Mesenteric fat pad (tissue), 1 donor: ENCODE data around the gene VDAC2. TPM values are rescaled to one million over a fixed set of nuclear protein-coding genes. Genes with fewer than 3 reads are reported as not detected.

ENCODE experiments used
- DNase-seq: peaks from one replicate; pipeline ENCODE4 v3.0.0-alpha.2; 2020; ENCODE audit warnings: low spot score
- total RNA-seq: library from RNA; stranded (reverse); fragmentation: NEBNext Ultra II Directional; extraction: Animal tissue kit (Norgen Biotek cat#: 25700); gene quantifications from one replicate; pipeline ENCODE4 v1.2.1, GENCODE V29; 2021
- donor health status: DM: yes; HTN: yes; CAD: no.

Gene VDAC2
- total RNA-seq, 1 donor from 2014 or later = 164 TPM

DNA sequence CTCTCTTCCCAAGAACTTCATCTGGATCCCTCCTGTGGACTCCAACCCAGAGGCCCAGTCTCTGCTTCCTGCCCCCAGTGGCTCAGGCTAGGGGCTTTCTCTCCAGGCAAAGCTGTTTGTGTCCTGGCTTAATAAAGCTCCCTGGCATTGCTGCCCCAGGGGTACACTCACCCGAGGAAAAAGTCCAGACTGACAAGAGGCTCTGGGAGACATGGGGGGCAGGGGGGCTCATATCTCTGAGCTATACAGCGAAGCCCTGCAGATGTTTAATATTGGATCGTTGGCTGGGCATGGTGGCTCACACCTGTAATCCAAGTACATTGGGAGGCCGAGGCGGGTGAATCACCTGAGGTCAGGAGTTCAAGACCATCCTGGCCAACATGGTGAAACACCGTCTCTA is 35.9 kb downstream of the VDAC2 start:
- DNase-seq = no peak

DNA sequence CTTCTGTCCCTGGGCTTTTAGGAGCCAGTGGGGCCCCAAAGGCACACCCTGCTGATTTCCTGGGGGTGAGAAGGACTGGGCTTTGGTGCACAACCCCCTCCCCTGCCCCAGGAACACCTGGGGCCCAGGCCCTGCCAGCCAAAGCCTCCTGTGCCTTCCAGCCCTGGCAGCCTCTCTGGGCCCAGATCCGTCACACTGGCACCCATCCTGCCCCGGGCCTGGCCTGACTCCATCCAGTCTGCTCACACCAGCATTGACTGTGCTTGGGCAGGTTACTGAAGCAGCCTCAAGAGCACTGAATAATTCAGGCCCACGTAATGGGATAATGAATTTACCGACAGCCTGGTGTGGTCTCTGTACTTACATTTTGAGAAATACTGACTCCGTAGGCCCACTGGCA is 37.2 kb downstream of the VDAC2 start:
- DNase-seq = no peak

GRCh38 chr10:75250934-75251333 is 40.3 kb downstream of the VDAC2 start:
- no peak for DNase-seq

DNA sequence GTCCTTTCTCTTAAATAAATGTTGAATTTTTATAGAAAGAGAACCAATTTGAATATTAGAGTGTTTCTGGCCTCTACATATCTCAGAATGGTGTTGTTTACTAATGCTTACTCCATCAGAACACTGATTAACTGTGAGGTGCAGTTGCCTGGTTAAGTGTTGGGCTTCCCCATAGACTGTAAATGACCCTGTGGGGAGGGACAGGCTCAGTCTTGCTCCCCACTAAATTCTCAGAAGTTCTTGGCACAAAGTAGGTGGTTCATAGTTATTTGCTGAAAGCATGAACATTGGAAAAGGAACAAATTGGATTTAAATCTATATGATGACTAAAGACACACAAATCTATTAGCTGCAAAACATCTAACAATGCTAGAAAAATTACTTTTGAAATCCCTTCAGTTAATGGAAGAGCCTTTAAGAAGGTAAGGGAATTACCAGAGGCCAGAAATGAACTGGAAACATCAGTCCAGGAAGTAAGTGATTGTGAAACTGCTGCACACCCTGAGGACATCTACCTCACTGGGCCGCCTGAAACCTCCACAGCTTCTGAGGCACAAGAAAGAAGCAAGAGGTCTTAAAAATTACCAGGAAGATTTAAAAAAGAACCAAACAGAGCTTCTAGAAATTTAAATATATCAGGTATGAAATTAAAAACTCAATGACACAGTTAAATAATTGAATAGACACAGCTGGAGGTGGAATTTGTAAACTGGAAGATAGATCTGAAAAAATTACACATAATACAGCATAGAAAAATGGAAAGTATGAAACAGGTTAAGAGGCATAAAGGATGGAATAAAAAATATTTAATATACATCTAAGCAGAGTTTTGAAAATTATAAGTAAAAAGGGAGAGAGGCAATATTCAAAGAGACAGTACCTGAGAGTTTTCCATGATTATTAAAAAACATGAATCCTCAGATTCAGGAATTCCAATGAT is 43.0 kb downstream of the VDAC2 start:
- no peak for DNase-seq

DNA sequence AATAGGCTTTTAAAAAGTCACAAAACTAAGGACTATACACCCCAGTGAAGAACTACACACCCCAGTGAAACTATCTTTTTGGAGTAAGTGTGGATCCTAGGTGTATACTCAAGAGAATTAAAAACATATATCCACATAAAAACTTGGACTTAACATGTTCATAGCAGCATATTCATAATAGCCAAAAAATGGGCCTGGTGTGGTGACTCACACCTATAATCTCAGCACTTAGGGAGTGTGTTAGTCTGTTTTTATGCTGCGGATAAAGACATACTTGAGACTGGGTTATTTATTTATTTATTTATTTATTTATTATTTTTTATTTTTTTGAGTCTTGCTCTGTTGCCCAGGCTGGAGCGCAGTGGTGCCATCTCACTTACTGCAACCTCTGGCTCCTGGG is 44.1 kb downstream of the VDAC2 start:
- no peak for DNase-seq

DNA sequence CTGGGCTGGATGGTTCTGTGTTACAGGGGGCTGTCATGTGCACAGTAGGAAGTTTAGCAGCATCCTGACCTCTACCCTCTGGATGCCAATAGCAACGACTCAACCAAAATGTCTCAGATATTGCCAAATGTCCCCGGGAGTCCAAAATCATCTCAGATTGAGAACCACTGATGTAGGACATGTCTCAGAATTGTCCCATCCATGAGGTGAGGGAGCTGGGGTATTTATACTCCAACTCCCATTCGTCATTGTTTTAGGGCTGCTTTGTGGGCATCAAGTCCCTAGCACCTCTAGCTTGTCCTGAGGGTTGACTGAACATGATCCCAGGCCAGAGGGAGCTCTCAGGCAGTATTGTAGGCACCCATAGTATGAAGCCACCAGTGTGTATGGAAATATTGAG is 50.4 kb downstream of the VDAC2 start:
- no peak for DNase-seq

DNA sequence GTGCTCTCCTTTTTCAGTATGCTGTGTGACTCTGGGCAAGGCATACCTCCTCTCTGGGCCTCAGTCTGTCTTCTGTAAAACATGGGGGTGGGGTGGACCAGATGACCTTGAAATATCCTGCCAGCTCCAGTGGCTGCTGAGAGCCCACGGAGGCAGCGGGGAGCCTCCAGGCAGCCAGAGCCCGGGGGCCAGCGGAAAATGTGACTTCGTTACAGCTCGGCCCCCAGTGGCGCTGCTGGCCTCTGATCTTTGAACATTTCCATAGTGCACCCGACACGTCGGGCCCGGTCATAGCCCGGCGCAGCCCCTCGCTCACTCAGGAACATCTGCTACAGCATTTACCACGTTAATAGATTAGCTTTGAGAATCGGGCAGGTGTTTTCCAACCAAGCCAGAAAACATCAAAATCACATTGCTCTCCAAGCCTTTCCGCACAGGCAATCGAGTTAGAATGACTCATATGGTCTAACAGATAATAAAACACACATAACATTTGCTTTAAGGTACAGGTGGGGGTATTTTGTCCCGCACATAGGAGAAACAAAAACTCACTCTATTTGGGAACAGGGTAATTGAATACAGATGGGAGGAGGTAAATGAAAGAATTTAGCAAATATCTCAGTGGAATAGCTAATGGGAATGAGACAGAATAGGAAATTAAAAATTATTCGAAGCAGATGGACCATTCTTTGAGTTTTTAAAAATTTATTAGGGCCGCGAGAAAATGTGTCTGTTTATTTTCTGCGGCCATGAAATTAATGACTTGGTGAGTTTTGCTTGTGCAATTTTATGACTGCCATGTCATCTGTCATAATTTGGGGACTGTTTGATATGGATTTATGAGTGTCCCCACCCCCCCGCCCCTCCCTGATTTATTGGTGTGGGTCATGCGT is 51.5 kb downstream of the VDAC2 start:
- DNase-seq = no peak

DNA sequence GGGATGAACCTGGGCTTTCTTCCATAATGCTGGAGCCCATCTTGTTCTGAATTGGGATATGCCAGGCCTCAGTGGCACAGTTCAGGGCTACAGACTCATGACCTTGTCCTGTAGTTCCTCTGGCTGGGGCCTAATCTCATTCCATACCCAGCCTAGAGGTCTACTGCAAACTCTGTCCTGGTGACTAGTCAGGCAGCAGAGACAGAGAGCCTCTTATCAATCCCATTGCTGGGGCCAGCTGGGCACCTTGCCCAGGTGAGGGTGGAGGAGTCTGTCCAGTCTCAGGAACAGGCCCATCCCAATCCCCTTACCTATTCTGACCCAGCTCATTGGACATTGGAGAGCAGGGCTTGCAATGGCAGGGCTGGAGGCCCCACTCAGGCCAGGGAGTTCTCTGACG is 53.2 kb downstream of the VDAC2 start:
- no peak for DNase-seq

- no peak for DNase-seq
These were observed 55.3 kb downstream of the VDAC2 start for GRCh38 chr10:75265856-75266255.

DNA sequence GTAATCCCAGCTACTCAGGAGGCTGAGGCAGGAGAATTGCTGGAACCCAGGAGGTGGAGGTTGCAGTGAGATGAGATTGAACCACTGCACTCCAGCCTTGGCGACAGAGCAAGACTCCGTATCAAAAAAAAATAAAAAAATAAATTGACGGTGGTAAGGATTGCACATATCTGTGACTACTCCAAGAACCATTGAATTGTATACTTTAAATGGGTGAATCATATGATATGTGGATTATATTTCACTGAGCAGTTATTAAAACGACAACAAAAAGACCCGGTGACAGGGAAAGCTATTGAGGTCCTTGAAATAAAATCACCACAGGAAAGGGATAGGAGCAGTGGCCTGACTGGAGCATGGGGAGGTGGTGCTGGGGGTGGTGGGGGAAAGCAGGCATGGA is 56.3 kb downstream of the VDAC2 start:
- DNase-seq = no peak

- no peak for DNase-seq
These were observed 59.0 kb downstream of the VDAC2 start for GRCh38 chr10:75269605-75270004.

DNA sequence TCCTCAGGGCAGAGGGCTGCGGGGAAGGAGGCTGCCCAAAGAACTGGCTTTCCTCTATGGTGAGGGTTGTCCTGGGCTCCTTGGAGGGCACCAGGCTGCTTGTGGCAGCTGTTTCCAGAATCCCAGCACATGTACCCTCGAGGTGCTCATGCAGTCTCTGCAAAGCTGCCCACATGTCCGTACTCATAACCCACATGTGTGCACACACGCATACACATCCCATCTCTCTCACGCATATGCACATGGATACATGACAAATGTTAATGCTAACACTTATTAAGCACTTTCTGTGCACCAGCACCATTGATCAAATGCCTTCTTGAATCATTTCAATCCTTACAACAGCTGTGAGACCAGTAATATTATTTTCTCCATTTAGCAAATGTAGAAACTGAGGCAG is 61.5 kb downstream of the VDAC2 start:
- DNase-seq = no peak

- DNase-seq = no peak
These were observed 62.3 kb downstream of the VDAC2 start for GRCh38 chr10:75272896-75273295.

DNA sequence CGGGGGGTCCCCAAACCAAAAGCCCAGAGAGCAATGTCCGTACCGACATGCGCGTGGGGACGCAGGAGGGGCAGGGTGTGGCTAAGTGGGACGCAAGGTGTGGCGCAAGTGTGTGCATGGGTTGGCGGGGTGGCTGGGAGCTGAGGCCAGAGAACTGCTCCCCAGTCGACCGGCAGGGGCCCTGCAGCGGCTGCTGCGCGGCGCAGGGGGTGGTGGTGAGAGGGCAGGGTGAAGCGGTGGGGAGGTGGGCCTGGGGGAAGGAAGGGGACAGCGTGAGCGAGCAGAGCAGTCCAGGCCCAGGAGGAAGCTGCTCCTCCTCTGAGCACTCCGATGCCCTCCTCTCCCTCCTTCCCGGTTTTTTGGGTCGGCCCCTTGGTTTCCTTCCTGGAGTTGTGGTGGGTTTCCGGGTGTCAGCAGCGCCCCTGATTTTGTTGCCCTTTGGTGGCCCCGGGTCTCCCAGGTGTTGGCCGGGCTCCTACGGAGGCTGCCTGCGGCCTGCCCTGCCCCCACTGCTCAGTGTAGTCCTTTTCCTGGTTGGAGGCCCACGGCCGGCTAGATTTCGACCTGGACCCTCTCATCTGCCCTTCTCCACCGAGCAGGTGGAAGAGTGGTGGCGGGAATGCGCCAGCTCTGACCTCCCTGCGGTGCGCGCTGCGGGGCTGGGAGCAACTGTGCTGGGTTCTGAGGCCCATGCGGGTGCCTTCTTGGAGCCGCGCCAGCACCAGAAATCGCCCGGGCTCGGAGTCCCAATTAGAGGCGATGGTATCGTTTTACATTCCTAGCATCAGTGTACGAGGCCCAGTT is 65.7 kb downstream of the VDAC2 start:
- no peak for DNase-seq

DNA sequence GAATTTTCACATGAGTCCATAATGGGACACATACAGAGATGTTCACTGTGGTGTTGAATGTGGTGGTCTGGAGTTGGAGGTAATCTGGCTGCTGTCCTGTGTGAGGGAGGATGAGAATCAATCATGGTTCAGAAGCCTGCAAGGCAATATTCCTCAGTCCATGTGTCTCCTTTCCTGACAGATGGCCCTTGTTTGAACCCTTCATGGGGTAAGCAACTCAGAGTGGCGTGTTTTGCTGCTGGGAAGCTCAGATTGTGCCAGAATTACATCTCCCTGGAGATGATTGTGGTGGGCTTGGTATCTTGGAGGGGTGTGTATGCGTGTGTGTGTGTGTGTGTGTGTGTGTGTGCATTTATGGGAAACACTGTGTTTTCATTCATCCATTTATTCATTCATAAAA is 69.6 kb downstream of the VDAC2 start:
- no peak for DNase-seq

Other genes with a start within 250 kb of the VDAC2 start
- 55.2 TPM for gene SAMD8, start 99.1 kb upstream of the VDAC2 start, total RNA-seq
- gene COMTD1, start 25.2 kb downstream of the VDAC2 start, total RNA-seq = 19.6 TPM
- gene ZNF503, start 191.0 kb downstream of the VDAC2 start, total RNA-seq = 16.8 TPM
- gene LRMDA, start 220.8 kb downstream of the VDAC2 start, total RNA-seq = 26.6 TPM